Left renal cortex interstitium (tissue), 4 donors: Measurements from ENCODE around the gene AHI1. TPM values are rescaled to one million over a fixed set of nuclear protein-coding genes. Genes with fewer than 3 reads are reported as not detected.

Source experiments
- DNase-seq, 4 donors: peaks; one replicate each; pipeline ENCODE4 v3.0.0-alpha.2; 2013; ENCODE audit warnings: low read depth in 4 of 4, low spot score in 2 of 4, missing footprints in 1 of 4
- polyA plus RNA-seq, 4 donors: library from polyadenylated mRNA; unstranded; fragments of 120-200 nt; gene quantifications; one replicate each; pipeline ENCODE4 v1.2.1, GENCODE V29; 2013; ENCODE audit not compliant: insufficient read length in 4 of 4

AHI1 gene
- polyA plus RNA-seq, 4 donors = 33.2 to 105 (median 64.7) TPM

DNA sequence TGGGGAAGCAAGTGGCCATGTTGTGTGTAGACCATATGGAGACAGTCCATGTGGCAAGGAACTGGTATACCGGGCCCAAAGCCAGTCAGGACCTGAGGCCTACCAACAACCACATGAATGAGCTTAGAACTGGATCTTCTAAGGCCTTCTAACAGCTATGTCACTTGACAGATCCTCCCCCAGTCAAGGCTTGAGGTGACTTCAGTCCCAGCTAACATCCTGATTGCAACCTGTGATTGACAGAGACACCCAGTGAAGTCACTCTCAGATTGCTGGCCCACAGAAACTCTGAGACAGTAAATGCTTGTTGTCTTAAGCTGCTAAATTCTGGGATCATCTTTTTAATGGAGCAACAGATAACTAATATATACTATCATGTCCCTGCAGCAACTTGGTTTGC is 32.9 kb downstream of the AHI1 start:
- no peak for DNase-seq

DNA sequence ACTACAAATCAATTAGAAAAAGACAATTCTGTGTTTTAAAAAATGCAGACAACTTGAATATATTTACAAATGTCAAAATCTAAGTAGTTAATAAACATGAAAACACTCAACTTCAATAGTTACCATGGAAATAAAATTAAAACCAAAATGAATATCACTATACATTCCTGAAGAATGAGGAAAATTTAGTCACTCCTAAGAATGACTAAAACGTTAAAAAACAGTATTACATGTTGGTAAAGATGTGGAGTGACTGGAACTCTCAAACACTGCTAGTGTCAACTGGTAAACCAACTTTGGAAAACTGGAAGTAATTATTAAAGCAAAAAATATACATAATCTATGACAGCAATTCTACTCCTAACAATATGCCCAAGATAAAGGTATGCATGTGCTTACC is 36.3 kb downstream of the AHI1 start:
- DNase-seq = no peak

- no peak for DNase-seq
These were observed 39.5 kb downstream of the AHI1 start for GRCh38 chr6:135458051-135458450.

GRCh38 chr6:135451617-135452190 is 45.8 kb downstream of the AHI1 start:
- DNase-seq = peak in 3 of 4 donors; percentile 10 to 47 (median 32)

GRCh38 chr6:135449246-135449645 is 48.3 kb downstream of the AHI1 start:
- no peak for DNase-seq

- no peak for DNase-seq
These were observed 57.3 kb downstream of the AHI1 start for GRCh38 chr6:135440087-135440792.

- no peak for DNase-seq
These were observed 58.0 kb downstream of the AHI1 start for GRCh38 chr6:135439549-135439948.

- peak in 1 of 4 donors; percentile 4 for DNase-seq
These were observed 58.5 kb downstream of the AHI1 start for GRCh38 chr6:135438907-135439535.

DNA sequence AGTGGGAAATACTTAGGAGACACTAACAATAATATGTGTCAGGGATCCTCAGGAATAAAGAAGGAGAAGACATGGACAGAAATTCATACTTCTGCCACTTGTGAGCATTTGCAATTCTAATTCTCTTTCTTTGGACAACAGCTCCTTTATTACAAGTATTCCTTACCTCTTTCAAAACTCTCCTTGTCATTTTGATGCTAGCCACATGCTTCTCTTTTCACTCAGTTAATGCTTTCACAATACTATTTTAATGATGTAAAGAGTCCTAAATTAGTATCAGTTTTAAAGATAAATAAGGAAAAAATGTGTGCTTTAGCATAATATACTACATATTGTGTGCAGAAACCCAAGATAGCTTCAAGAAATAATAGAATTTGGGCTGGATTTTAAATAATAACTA is 62.5 kb downstream of the AHI1 start:
- DNase-seq = no peak

DNA sequence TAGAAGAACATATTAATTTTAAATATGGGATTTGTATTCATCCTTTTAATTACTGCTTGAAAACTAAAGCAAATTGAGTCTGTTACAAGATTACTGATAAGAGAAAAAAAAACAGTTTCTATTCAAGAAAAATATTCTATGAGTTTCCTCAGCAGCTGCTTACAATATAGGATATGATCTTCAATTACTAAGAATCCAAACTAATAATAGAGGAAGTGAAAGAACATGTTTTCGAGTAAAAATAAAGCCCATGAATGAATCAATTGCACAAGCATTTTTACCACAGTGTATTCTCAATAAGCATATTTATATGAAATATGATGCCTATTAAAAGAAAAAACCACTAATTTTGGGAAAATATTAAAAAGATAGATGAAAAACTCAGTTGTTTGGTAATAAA is 63.4 kb downstream of the AHI1 start:
- no peak for DNase-seq

DNA sequence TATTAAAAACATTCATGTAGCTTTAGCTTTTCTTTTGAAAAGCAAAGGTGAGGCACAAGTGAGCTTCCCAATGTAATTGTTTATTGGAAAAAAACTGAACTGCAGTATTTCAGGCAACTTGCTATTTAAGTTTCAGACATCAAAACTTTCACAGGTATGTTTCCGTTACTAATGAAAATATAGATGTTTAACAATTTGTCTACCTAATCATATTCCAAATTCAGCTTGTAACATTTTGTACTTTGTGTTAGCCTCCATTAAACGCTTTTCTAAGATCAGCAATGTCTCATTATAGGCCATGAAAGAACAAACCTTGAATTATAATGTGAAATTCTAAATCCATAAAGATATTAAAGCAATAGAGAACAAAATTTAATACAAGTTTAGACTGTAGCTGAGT is 69.5 kb downstream of the AHI1 start:
- DNase-seq = no peak

DNA sequence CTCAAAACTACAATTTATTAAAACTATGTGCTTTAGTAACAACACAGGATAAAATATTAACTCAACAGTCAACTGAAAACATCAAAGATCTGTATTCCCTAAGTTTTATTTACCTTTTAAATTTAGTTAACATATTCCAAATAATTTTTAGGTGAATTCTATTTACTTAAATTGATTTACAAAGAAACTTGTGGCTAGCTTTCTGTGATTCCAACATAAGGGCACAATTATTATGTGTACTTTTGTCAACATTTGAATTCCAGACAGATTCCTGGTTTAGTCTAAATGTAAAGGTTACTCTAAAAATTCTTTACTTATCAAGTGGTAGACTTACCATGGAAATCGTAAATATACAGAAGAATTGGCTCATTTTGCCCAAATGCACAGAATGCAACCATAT is 70.7 kb downstream of the AHI1 start:
- no peak for DNase-seq

DNA sequence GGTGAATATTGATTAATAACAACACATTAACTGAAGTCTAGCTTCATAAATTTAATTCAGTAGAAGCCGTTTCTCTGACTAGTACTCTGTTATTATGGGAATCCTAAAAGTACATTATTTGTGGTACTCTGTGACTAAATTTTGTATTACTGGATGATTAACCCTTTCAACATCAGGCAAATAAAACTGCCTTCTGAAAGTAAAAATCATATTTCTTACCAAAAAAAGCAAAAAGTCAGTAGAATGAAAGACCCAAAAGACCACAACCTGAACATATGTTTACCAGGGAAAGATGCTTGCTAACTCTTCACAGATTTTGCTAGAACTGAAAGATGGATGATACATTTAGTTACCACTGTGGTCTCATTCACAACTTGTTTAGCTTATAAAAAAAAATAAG is 73.2 kb downstream of the AHI1 start:
- no peak for DNase-seq

- peak in 3 of 4 donors; percentile 15 to 24 (median 17) for DNase-seq
These were observed 73.9 kb downstream of the AHI1 start for GRCh38 chr6:135423649-135424128.

DNA sequence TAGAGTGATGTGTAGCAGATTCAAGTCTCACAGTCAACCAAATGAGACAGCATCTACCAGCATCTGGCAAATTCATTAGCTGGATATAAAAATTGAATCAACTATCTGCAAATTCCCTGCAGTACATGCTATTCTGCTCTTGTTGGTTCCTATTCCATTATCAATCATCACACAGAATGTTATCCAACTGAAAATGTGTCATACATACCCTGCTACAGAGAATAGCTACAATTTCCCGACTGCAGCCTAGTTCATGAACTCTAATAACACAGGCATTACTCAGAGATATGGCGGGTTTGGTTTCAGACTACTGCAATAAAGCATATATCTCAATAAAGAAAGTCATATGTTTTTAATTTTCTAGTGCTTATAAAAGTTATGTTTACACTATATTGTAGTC is 78.4 kb downstream of the AHI1 start:
- no peak for DNase-seq

- no peak for DNase-seq
These were observed 79.3 kb downstream of the AHI1 start for GRCh38 chr6:135418040-135418760.

- DNase-seq = no peak
These were observed 84.8 kb downstream of the AHI1 start for GRCh38 chr6:135412761-135413160.

- no peak for DNase-seq
These were observed 85.7 kb downstream of the AHI1 start for GRCh38 chr6:135411849-135412248.

DNA sequence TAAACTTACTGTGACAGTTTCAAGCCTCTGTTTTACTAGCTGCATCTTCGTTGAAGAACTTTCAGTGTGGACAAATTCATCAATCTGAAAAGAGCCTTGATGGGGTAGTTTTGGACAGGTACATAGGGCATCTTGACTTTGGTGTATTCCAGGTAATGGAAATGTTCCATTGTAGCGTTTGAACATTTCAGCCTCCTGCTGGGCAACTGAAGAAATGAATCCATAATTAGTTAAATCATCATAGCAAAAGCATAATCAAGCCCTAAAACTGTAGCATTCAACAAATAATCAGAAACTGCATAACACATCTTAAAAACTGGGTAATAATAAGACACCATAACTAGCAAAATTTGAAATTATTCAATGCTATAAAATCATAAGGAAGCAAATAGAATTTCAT is 86.2 kb downstream of the AHI1 start:
- no peak for DNase-seq

- DNase-seq = no peak
These were observed 86.7 kb downstream of the AHI1 start for GRCh38 chr6:135410856-135411255.

- DNase-seq = no peak
These were observed 94.0 kb downstream of the AHI1 start for GRCh38 chr6:135403584-135403983.
